ENCODE data around the gene AFM. TPM values are rescaled to one million over a fixed set of nuclear protein-coding genes. Genes with fewer than 3 reads are reported as not detected.

AFM gene
- total and polyA plus RNA-seq, 10 of the 15 experiments (the other 5 are each of a cell fraction or from before 2014, with no cell fraction given): not detected

DNA sequence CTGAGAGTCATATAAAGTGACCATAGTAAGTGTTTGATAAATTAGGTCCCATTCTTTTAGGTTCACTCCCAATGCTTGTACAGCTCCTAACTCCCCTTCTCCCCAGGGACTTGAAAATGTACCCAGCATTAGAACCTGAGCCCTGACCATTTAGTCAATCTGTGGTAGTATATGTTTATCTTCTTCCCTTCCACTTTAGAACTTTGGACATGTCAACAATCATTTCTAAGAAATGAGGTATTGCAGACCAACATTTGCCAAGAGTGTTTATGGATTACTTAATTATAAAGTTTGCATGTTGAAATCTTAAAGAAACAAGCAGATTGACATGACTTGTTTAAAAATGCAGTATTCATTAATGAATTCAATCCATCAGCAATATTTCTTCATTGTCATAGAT is 26.0 kb downstream of the AFM start (continued):
- no peak for TF ChIP-seq MYC (IDR thresholded peaks at IDR 0.05; ENCODE audit: insufficient read depth, insufficient read length, insufficient replicate concordance, low read length, severe bottlenecking)
- TF ChIP-seq MXI1 (IDR thresholded peaks at IDR 0.05; ENCODE audit: low read depth, low read length): no peak
- TF ChIP-seq ZSCAN29 (IDR thresholded peaks at IDR 0.05): no peak
- no peak for TF ChIP-seq RUNX3 (IDR thresholded peaks at IDR 0.05; ENCODE audit: low read length)
- no peak for TF ChIP-seq ZNF592 (IDR thresholded peaks at IDR 0.05)
- TF ChIP-seq SMC3 (IDR thresholded peaks at IDR 0.05; ENCODE audit: borderline replicate concordance, low read length): no peak
- TF ChIP-seq CEBPZ (IDR thresholded peaks at IDR 0.05; ENCODE audit: low read depth, low read length): no peak
- TF ChIP-seq NFYB (IDR thresholded peaks at IDR 0.05; ENCODE audit: insufficient read depth, low read depth, low read length): no peak
- TF ChIP-seq BRCA1 (IDR thresholded peaks at IDR 0.05; ENCODE audit: low read depth, low read length): no peak
